ENCODE measurements around the gene ATP8B4.

The ATP8B4 gene

DNA sequence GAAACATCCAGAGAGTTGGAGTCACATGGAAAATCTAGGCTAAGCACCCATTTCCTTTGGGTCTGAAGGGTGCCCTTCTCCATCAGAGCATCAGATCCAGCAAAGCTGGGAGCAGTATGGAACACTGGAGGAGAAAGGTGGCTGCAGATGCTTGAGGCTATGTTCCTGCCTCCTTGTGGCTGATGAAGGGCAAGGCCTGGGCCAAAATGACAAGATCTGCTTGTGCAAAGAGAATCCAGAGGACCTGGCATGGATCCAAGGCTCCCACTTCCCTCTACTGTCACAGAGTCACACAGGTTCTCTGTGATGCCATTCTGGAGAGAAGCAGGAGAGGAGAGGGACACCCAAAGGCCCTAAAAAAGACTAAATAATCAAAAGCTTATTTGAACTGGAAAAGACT is 9.2 kb upstream of the ATP8B4 start:
- H4K20me1 ChIP-seq (ENCODE audit: low read depth, low read length): no peaks in the 10 kb centered on the region
- H3K4me3 ChIP-seq (ENCODE audit: insufficient read depth, low read length, poor library complexity, severe bottlenecking): no peak overlapping the region
- no peaks in the 10 kb centered on the region for H3K9me3 ChIP-seq (ENCODE audit: insufficient read depth, low read length)
- H2AFZ ChIP-seq (ENCODE audit: low read depth, low read length, severe bottlenecking): no peak overlapping the region
- no peaks in the 10 kb centered on the region for H3F3A ChIP-seq (ENCODE audit: insufficient read depth)
- H3K36me3 ChIP-seq (ENCODE audit: low read length): no peaks in the 10 kb centered on the region
- H3K27me3 ChIP-seq (ENCODE audit: low read length): no peaks in the 10 kb centered on the region; the same call in 1 of the 2 replicates
- H3K27ac ChIP-seq (ENCODE audit: low read depth, low read length): no peak overlapping the region
- TF ChIP-seq EZH2phosphoT487 (conservative IDR thresholded peaks at IDR 0.05; ENCODE audit: low read length): no peak
- TF ChIP-seq, protein P1, sequence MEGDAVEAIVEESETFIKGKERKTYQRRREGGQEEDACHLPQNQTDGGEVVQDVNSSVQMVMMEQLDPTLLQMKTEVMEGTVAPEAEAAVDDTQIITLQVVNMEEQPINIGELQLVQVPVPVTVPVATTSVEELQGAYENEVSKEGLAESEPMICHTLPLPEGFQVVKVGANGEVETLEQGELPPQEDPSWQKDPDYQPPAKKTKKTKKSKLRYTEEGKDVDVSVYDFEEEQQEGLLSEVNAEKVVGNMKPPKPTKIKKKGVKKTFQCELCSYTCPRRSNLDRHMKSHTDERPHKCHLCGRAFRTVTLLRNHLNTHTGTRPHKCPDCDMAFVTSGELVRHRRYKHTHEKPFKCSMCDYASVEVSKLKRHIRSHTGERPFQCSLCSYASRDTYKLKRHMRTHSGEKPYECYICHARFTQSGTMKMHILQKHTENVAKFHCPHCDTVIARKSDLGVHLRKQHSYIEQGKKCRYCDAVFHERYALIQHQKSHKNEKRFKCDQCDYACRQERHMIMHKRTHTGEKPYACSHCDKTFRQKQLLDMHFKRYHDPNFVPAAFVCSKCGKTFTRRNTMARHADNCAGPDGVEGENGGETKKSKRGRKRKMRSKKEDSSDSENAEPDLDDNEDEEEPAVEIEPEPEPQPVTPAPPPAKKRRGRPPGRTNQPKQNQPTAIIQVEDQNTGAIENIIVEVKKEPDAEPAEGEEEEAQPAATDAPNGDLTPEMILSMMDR (IDR thresholded peaks at IDR 0.05; ENCODE audit: insufficient read depth, low read length, poor library complexity, severe bottlenecking): no peak
- no peak overlapping the region for H3K9ac ChIP-seq (ENCODE audit: low read length)
- H3K4me2 ChIP-seq (ENCODE audit: low read depth, low read length, poor library complexity, severe bottlenecking): no peak overlapping the region
- H3K9me2 ChIP-seq (replicated peaks; ENCODE audit: insufficient read depth, low read length): no peaks in the 10 kb centered on the region
- no peaks in the 10 kb centered on the region for H3K79me2 ChIP-seq (ENCODE audit: insufficient read depth, low read length)

DNA sequence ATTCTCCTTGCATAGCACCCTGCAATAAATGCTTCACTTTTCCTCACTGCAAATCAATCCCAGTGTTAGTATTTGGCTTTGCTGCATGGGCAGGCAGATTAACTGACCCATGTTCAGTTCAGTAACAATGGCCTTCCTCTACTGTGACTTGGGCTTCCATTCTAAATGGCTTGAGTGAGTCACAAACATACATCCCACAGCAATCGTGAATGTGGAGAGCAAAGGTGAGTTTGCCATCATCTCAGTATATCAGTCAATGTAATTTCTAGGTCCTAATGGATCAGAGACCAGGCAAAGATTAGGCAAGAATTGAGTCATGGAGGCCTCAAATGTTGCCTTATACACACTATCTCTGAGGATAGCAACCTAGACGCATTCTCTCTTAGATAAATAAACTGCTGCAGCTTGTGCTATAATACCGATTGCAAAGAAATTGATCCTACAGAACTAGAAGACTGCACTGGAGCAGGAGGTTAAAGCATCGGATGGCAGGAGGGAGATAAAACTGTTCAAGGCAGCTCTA is 8.3 kb upstream of the ATP8B4 start:
- TF ChIP-seq EZH2phosphoT487 (conservative IDR thresholded peaks at IDR 0.05; ENCODE audit: low read length): no peak
- TF ChIP-seq, protein P1 (IDR thresholded peaks at IDR 0.05; ENCODE audit: insufficient read depth, low read length, poor library complexity, severe bottlenecking): no peak
- Histone ChIP-seq H3K36me3 (ENCODE audit: low read length) (no peaks in the 10 kb centered on the region), H3F3A (ENCODE audit: insufficient read depth) (no peaks in the 10 kb centered on the region), H3K9me3 (ENCODE audit: insufficient read depth, low read length) (no peaks in the 10 kb centered on the region), H4K20me1 (ENCODE audit: low read depth, low read length) (no peaks in the 10 kb centered on the region), H2AFZ (ENCODE audit: low read depth, low read length, severe bottlenecking) (no peak overlapping the region), H3K9me2 (replicated peaks; ENCODE audit: insufficient read depth, low read length) (no peaks in the 10 kb centered on the region), H3K79me2 (ENCODE audit: insufficient read depth, low read length) (no peaks in the 10 kb centered on the region), H3K4me2 (ENCODE audit: low read depth, low read length, poor library complexity, severe bottlenecking) (no peak overlapping the region), H3K4me3 (ENCODE audit: insufficient read depth, low read length, poor library complexity, severe bottlenecking) (no peak overlapping the region), H3K27ac (ENCODE audit: low read depth, low read length) (no peak overlapping the region), H3K27me3 (ENCODE audit: low read length) (no peaks in the 10 kb centered on the region; the same call in 1 of the 2 replicates), H3K9ac (ENCODE audit: low read length) (no peak overlapping the region)

DNA sequence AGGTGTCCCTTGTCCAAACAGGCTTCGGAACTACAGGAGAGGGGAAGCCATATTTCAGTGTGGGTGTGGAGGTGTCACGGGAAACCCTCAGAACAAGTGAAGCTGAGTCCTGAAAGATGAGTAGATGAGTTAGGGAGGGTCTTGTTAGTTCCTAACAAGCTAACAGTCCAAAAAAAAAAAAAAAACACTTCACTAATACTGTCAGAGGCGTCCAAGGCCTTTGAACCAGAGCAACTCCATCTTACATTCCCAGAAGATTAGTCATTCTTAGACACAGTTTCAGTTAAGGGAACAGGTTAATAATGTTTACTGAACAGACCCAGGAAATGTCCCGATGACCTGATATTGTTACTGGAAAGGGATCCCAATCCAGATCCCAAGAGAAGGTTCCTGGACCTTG is 7.0 kb upstream of the ATP8B4 start:
- Histone ChIP-seq H2AFZ (ENCODE audit: low read depth, low read length, severe bottlenecking) (no peak overlapping the region), H3K4me2 (ENCODE audit: low read depth, low read length, poor library complexity, severe bottlenecking) (no peak overlapping the region), H3K9me3 (ENCODE audit: insufficient read depth, low read length) (no peaks in the 10 kb centered on the region), H3K27me3 (ENCODE audit: low read length) (no peaks in the 10 kb centered on the region; the same call in 1 of the 2 replicates), H3F3A (ENCODE audit: insufficient read depth) (no peaks in the 10 kb centered on the region), H3K79me2 (ENCODE audit: insufficient read depth, low read length) (no peaks in the 10 kb centered on the region), H3K27ac (ENCODE audit: low read depth, low read length) (no peak overlapping the region), H4K20me1 (ENCODE audit: low read depth, low read length) (no peaks in the 10 kb centered on the region), H3K9me2 (replicated peaks; ENCODE audit: insufficient read depth, low read length) (no peaks in the 10 kb centered on the region), H3K4me3 (ENCODE audit: insufficient read depth, low read length, poor library complexity, severe bottlenecking) (no peak overlapping the region), H3K36me3 (ENCODE audit: low read length) (no peaks in the 10 kb centered on the region), H3K9ac (ENCODE audit: low read length) (no peak overlapping the region)
- TF ChIP-seq, protein P1 (IDR thresholded peaks at IDR 0.05; ENCODE audit: insufficient read depth, low read length, poor library complexity, severe bottlenecking): no peak
- no peak for TF ChIP-seq EZH2phosphoT487 (conservative IDR thresholded peaks at IDR 0.05; ENCODE audit: low read length)

Measured in SU-DHL-6 (cell line).